K562 (cell line): ENCODE measurements around the gene SLC39A9.

Source experiments
- CTCF ChIP-seq, 3 experiments: IDR thresholded peaks in 2 of 3; conservative IDR thresholded peaks in 1 of 3; 2 replicates each; pipeline ENCODE4 v1.5.1; 2011 to 2012; ENCODE audit warnings: low read length in 3 of 3, mild to moderate bottlenecking in 3 of 3, control low read depth in 2 of 3, improper control_type of control experiment in 1 of 3, inconsistent platforms in 1 of 3, low read depth in 1 of 3, mixed read lengths in 1 of 3, moderate library complexity in 1 of 3; ENCODE audit not compliant: insufficient read depth in 2 of 3
- JUN ChIP-seq, 2 experiments: sonication (generic) in 1 of 2; formaldehyde crosslinking in 1 of 2; IDR thresholded peaks; 2 replicates each; pipeline versions ENCODE4 v1.6.1 to v1.8.0; 2012 to 2022; ENCODE audit warnings: borderline replicate concordance in 2 of 2, mild to moderate bottlenecking in 2 of 2, improper control_type of control experiment in 1 of 2, low read depth in 1 of 2, low read length in 1 of 2, missing genetic modification reagents in 1 of 2
- JUNB ChIP-seq: fragments of 450-650 bp; formaldehyde crosslinking; conservative IDR thresholded peaks from 2 replicates; pipeline ENCODE4 v1.4.0; 2020; ENCODE audit warnings: mild to moderate bottlenecking
- POLR2A ChIP-seq: fragments of 450-650 bp; conservative IDR thresholded peaks from 2 replicates; pipeline ENCODE4 v1.6.1; 2016
- ZBTB7A ChIP-seq: IDR thresholded peaks from 2 replicates; pipeline ENCODE4 v1.6.1; 2011; ENCODE audit warnings: low read depth, mild to moderate bottlenecking, low read length, moderate library complexity, borderline replicate concordance; ENCODE audit not compliant: control insufficient read depth
- TF ChIP-seq, protein P1 (sequence below): sonication (generic); formaldehyde crosslinking; IDR thresholded peaks from 2 replicates; pipeline ENCODE4 v1.8.0; 2022; ENCODE audit warnings: mild to moderate bottlenecking, missing genetic modification reagents
- TF ChIP-seq, protein P2 (sequence below): fragments of 250-450 bp; sonication (Bioruptor Pico); IDR thresholded peaks from 2 replicates; pipeline ENCODE4 v1.9.0; 2021; ENCODE audit warnings: mild to moderate bottlenecking, inconsistent platforms

- TF ChIP-seq ZBTB7A (no peak), JUNB (no peak), CTCF (IDR thresholded peaks at IDR 0.05 in 2 of 3, conservative IDR thresholded peaks at IDR 0.05 in 1 of 3; ENCODE audit: insufficient read depth in 2 of 3, low read depth in 1 of 3, low read length in 3 of 3) (no peak), JUN (IDR thresholded peaks at IDR 0.05; ENCODE audit: borderline replicate concordance, low read depth, low read length) (no peak), JUN (CRISPR knock-in tag; IDR thresholded peaks at IDR 0.05; ENCODE audit: borderline replicate concordance) (no peak), POLR2A (no peak)
- TF ChIP-seq, protein P1, sequence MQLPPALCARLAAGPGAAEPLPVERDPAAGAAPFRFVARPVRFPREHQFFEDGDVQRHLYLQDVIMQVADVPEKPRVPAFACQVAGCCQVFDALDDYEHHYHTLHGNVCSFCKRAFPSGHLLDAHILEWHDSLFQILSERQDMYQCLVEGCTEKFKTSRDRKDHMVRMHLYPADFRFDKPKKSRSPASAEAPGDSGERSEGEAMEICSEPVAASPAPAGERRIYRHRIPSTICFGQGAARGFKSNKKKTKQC = no peak
- TF ChIP-seq, protein P2, sequence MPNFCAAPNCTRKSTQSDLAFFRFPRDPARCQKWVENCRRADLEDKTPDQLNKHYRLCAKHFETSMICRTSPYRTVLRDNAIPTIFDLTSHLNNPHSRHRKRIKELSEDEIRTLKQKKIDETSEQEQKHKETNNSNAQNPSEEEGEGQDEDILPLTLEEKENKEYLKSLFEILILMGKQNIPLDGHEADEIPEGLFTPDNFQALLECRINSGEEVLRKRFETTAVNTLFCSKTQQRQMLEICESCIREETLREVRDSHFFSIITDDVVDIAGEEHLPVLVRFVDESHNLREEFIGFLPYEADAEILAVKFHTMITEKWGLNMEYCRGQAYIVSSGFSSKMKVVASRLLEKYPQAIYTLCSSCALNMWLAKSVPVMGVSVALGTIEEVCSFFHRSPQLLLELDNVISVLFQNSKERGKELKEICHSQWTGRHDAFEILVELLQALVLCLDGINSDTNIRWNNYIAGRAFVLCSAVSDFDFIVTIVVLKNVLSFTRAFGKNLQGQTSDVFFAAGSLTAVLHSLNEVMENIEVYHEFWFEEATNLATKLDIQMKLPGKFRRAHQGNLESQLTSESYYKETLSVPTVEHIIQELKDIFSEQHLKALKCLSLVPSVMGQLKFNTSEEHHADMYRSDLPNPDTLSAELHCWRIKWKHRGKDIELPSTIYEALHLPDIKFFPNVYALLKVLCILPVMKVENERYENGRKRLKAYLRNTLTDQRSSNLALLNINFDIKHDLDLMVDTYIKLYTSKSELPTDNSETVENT (CRISPR knock-in tag) = no peak
Observed at GRCh38 chr14:69481815-69482568, 83.5 kb downstream of the SLC39A9 start.
